ENCODE measurements around the gene PHF21A. TPM values are rescaled to one million over a fixed set of nuclear protein-coding genes. Genes with fewer than 3 reads are reported as not detected.
A peak's percentile ranks its signal among the peaks of the same experiment; 100 is the strongest.

The PHF21A gene
- total and polyA plus RNA-seq, 2 of the 8 experiments (the other 6 are each of a cell fraction or from before 2014, with no cell fraction given): 17.6 to 40.3 TPM

- no peak overlapping the region for H3K27ac ChIP-seq (ENCODE audit: low read depth, low read length)
Observed at GRCh38 chr11:46049325-46049897, 71.8 kb downstream of the PHF21A start.

More at GRCh38 chr11:46049325-46049897, 71.8 kb downstream of the PHF21A start:
- no peak overlapping the region for H2BK5ac ChIP-seq (ENCODE audit: low read depth, low read length)
- H3K9ac ChIP-seq (replicated peaks in 1 of 4; ENCODE audit: extremely low read depth in 1 of 4, low read depth in 3 of 4, low read length in 3 of 4): no peak overlapping the region
- H2AFZ ChIP-seq (ENCODE audit: low read length): no peak overlapping the region
- FAIRE-seq: no peak
- H4K91ac ChIP-seq (replicated peaks; ENCODE audit: insufficient read length, low read length): no peak overlapping the region
- H2BK15ac ChIP-seq (ENCODE audit: low read length): no peak overlapping the region
- no peaks in the 10 kb centered on the region for H3K9me3 ChIP-seq (ENCODE audit: insufficient read depth in 2 of 2, low read depth in 1 of 2, low read length in 1 of 2)
- no peaks in the 10 kb centered on the region for H3K23me2 ChIP-seq (ENCODE audit: low read depth, low read length)
- H3K4me3 ChIP-seq (ENCODE audit: extremely low read depth in 1 of 4, insufficient read depth in 2 of 4, low read depth in 3 of 4, low read length in 4 of 4): no peak overlapping the region
- H3K23ac ChIP-seq (ENCODE audit: insufficient read length): no peak overlapping the region
- DNase-seq (ENCODE audit: low read depth in 1 of 2, low spot score in 2 of 2): no peak
- H2BK12ac ChIP-seq (ENCODE audit: low read depth, low read length): no peak overlapping the region
- H2BK120ac ChIP-seq (replicated peaks; ENCODE audit: low read depth, low read length): no peak overlapping the region
- peaks cover 0 to 6% of the 10 kb centered on the region in 2 experiments; a peak in 1 of 4 replicates for H3K79me2 ChIP-seq (ENCODE audit: control insufficient read depth in 1 of 2, insufficient read depth in 2 of 2, low read length in 2 of 2)
- ChIA-PET CTCF (ENCODE audit: partially characterized antibody) (interaction anchor here (0.6 to 1.4 kb wide), 4 partner anchors 27 to 84 kb away, joined by 3 to 7 read pairs (median 3); no protein-coding TSS in a partner anchor), POLR2A (ENCODE audit: partially characterized antibody) (interaction anchor here (1.1 to 1.5 kb wide), 4 partner anchors 13 to 48 kb away, joined by 3 to 4 read pairs (median 3); no protein-coding TSS in a partner anchor)
- H3K56ac ChIP-seq (replicated peaks; ENCODE audit: insufficient read length, low read depth, low read length): no peak overlapping the region
- TF ChIP-seq SIN3A (conservative IDR thresholded peaks at IDR 0.05 in 1 of 2, IDR thresholded peaks at IDR 0.05 in 1 of 2; ENCODE audit: low read depth in 1 of 2, low read length in 2 of 2) (0 out of 4 replicates have a peak, but pooled peaks have one; percentile 33 to 35), EP300 (IDR thresholded peaks at IDR 0.05; ENCODE audit: borderline replicate concordance in 1 of 2, low read depth in 2 of 2, low read length in 2 of 2) (no peak)
- WGBS, 2 experiments (ENCODE audit: extremely low coverage in 1 of 2, insufficient coverage in 1 of 2, insufficient read length in 1 of 2, insufficient replicate concordance in 2 of 2, low coverage in 1 of 2, low lambda C conversion rate in 2 of 2, missing lambda C conversion rate in 1 of 2): 52% methylated on average over 7 of the region's 7 CpGs; no CpG with 5 or more reads in 1 of the 2 experiments
- H4K8ac ChIP-seq (ENCODE audit: extremely low read depth, insufficient read depth, low read length): no peak overlapping the region
- no peak overlapping the region for H3K4ac ChIP-seq (replicated peaks; ENCODE audit: insufficient read length, low read depth, low read length)
- peak overlapping the region; percentile 11 to 18; a peak in 1 of 4 replicates for H3K4me2 ChIP-seq (ENCODE audit: insufficient read depth in 1 of 2, low read depth in 2 of 2, low read length in 2 of 2)
- no peak overlapping the region for H2BK20ac ChIP-seq (ENCODE audit: low read length)
- no peaks in the 10 kb centered on the region for H4K20me1 ChIP-seq (replicated peaks in 1 of 2; ENCODE audit: control insufficient read depth in 1 of 2, insufficient read depth in 2 of 2, low read length in 2 of 2)
- H3K79me1 ChIP-seq (ENCODE audit: low read depth, low read length): no peaks in the 10 kb centered on the region
- H2AK5ac ChIP-seq (ENCODE audit: low read depth, low read length): no peak overlapping the region
- no peak overlapping the region for H3K18ac ChIP-seq (ENCODE audit: extremely low read depth, low read length)
- H4K5ac ChIP-seq (ENCODE audit: insufficient read length, low read depth, low read length): no peak overlapping the region
- H3K36me3 ChIP-seq (ENCODE audit: control insufficient read depth in 2 of 4, insufficient read depth in 4 of 4, low read length in 3 of 4): no peaks in the 10 kb centered on the region
- H3K4me1 ChIP-seq (replicated peaks in 1 of 4; ENCODE audit: control insufficient read depth in 3 of 4, insufficient read depth in 4 of 4, low read length in 3 of 4): peaks cover 6 to 31% (median 25%) of the 10 kb centered on the region in 4 experiments; a peak in 6 of 7 replicates
- no peaks in the 10 kb centered on the region for H3K27me3 ChIP-seq (replicated peaks in 1 of 4; ENCODE audit: control insufficient read depth in 3 of 4, extremely low read depth in 1 of 4, insufficient read depth in 3 of 4, low read length in 3 of 4)
- H3K14ac ChIP-seq (ENCODE audit: insufficient read length): no peak overlapping the region
